Activated T-helper 2 cell treated with anti-CD3 and anti-CD28 coated beads, Interferon-gamma antibody, Interleukin-2, Interleukin-4, amounts not matched to agents 10 μg/mL and 5 μg/mL and 100 μg/mL, durations not matched to agents 14 hours and 24 hours and 36 hours (primary cell): ENCODE data around the gene NR3C1. TPM values are rescaled to one million over a fixed set of nuclear protein-coding genes. Genes with fewer than 3 reads are reported as not detected.

Source experiments
- DNase-seq: peaks from one replicate; pipeline ENCODE4 v3.0.0; 2021; ENCODE audit warnings: low spot score
- H3K27ac Mint-ChIP-seq: one replicate; pipeline ENCODE4 v1.8.0; 2021; ENCODE audit warnings: mixed read lengths
- H3K27me3 Mint-ChIP-seq: one replicate; pipeline ENCODE4 v1.8.0; 2021; ENCODE audit warnings: low read depth, mixed read lengths
- H3K36me3 Mint-ChIP-seq: one replicate; pipeline ENCODE4 v1.8.0; 2021; ENCODE audit warnings: low read depth, mixed read lengths
- H3K4me1 Mint-ChIP-seq: one replicate; pipeline ENCODE4 v1.8.0; 2021; ENCODE audit warnings: low read depth, mixed read lengths
- H3K4me3 Mint-ChIP-seq: one replicate; pipeline ENCODE4 v1.8.0; 2021; ENCODE audit warnings: low read depth, mild to moderate bottlenecking, moderate library complexity, mixed read lengths
- H3K9me3 Mint-ChIP-seq: one replicate; pipeline ENCODE4 v1.8.0; 2021; ENCODE audit warnings: mixed read lengths
- intact Hi-C: fragments of 100-400 bp; cut with micrococcal nuclease; formaldehyde crosslinking; loops from one replicate; pipeline ENCODE4 v1.15.1; 2023
- total RNA-seq: library from RNA; stranded (reverse); gene quantifications from 2 replicates; pipeline ENCODE4 v1.2.3, GENCODE V29; 2022

Gene NR3C1
- total RNA-seq, 1 donor from 2014 or later: 51.3 TPM

GRCh38 chr5:143284521-143284920 lies 119.0 kb downstream of the NR3C1 start:
- Mint-ChIP-seq H3K27me3 (no peaks in the 10 kb centered on the region), H3K4me1 (no peaks in the 10 kb centered on the region), H3K9me3 (peaks cover 13% of the 10 kb centered on the region), H3K27ac (no peak overlapping the region), H3K4me3 (no peak overlapping the region), H3K36me3 (peaks cover 83% of the 10 kb centered on the region)
- no peak for DNase-seq
- intact Hi-C loops: no loop called here

- Mint-ChIP-seq H3K27me3 (no peaks in the 10 kb centered on the region), H3K36me3 (peaks cover 81% of the 10 kb centered on the region), H3K27ac (no peak overlapping the region), H3K4me1 (no peaks in the 10 kb centered on the region), H3K4me3 (no peak overlapping the region), H3K9me3 (peaks cover 13% of the 10 kb centered on the region)
- no peak for DNase-seq
- intact Hi-C loops: no loop called here
Observed at GRCh38 chr5:143284002-143284401, 119.5 kb downstream of the NR3C1 start.

DNA sequence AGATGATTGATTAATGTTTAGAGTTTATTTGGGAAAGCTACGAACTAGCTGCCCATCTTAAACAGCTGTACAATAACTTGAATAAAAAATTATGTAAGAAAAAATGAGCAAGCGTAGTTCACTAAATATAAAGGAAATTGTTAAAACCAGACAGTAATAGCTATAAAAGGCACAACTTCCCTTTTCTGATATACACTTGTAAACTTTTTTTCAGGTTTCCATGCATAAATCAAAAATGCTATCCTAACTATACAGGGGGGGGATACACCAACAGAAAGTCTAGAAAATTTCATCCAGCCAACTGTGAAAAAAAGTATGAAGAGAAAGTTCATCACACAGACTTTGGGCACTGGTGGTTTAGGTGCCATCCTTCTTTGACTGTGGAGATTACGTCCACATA lies 122.3 kb downstream of the NR3C1 start:
- DNase-seq: no peak
- Mint-ChIP-seq H3K9me3 (peaks cover 13% of the 10 kb centered on the region), H3K36me3 (peaks cover 75% of the 10 kb centered on the region), H3K27me3 (no peaks in the 10 kb centered on the region), H3K4me1 (peaks cover 2% of the 10 kb centered on the region), H3K4me3 (no peak overlapping the region), H3K27ac (no peak overlapping the region)
- intact Hi-C loops: no loop called here

DNA sequence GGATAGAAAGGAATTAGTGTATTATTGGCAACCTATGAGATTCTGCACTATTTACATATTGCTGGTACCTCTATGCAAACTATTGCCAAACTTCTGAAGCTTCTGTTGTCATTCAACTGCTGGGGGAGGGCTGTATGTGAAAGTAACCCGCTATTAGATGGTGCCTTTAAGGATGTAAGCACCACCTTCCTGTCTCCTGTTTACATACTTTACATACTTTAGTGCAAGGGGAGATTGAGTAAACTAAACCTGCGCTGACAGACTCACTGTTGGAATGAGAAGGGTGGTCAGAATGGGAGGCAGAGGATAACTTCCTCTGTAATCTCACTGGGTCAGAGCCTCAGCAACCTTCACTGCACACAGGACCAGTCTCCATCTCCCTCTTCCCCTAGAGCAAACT lies 123.8 kb downstream of the NR3C1 start:
- intact Hi-C loops: no loop called here
- no peak for DNase-seq
- H3K36me3 Mint-ChIP-seq: peaks cover 69% of the 10 kb centered on the region
- H3K4me3 Mint-ChIP-seq: no peak overlapping the region
- no peak overlapping the region for H3K27ac Mint-ChIP-seq
- H3K9me3 Mint-ChIP-seq: peaks cover 8% of the 10 kb centered on the region
- H3K27me3 Mint-ChIP-seq: no peaks in the 10 kb centered on the region
- H3K4me1 Mint-ChIP-seq: peaks cover 7% of the 10 kb centered on the region

- H3K4me1 Mint-ChIP-seq: peaks cover 7% of the 10 kb centered on the region
- no peaks in the 10 kb centered on the region for H3K9me3 Mint-ChIP-seq
- intact Hi-C loops: no loop called here
- no peak overlapping the region for H3K4me3 Mint-ChIP-seq
- no peak overlapping the region for H3K27ac Mint-ChIP-seq
- no peak for DNase-seq
- no peaks in the 10 kb centered on the region for H3K27me3 Mint-ChIP-seq
- peaks cover 48% of the 10 kb centered on the region for H3K36me3 Mint-ChIP-seq
Observed at GRCh38 chr5:143277536-143277935, 126.0 kb downstream of the NR3C1 start.

DNA sequence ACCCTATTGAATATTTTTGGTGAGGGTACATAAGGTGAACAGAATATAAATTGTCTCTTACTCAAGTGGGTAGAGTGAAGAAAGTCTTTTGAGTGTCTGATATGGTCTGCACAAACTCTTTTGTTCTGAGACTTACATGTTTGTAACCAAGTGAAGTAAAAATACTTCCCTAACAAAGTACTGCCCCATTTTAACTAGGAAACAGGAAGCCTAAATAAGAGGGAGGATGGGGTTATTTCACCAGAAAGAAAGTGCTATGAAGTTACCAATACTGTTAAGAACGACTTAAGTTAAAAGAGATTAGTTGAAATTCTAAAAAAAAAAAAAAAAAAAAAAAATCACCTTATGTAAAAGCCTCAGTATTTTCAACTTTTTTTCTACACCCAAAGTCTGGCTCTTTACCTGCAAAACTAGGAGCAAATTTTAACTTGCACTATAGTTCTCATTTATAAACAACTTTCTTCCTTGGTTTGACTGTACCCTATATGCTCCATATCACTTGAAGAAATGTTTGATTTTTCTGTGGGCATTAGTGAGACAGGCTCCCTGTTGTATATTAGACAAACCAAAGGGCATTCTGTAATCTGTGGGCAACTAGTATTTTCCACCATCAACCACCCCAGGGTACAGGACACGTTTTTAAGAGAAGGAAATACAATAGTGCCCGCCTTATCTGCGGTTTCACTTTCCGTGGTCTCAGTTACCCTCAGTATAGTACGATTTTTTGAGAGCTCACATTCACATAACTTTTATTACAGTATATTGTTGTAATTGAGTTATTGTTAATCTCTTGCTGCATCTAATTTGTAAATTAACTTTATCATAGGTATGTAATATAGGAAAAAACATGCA lies 127.7 kb downstream of the NR3C1 start:
- Mint-ChIP-seq H3K9me3 (no peaks in the 10 kb centered on the region), H3K27ac (no peak overlapping the region), H3K4me3 (no peak overlapping the region), H3K27me3 (no peaks in the 10 kb centered on the region), H3K4me1 (peaks cover 7% of the 10 kb centered on the region), H3K36me3 (peaks cover 34% of the 10 kb centered on the region)
- no peak for DNase-seq
- intact Hi-C loops: no loop called here

GRCh38 chr5:143274952-143275351 lies 128.5 kb downstream of the NR3C1 start:
- no peak overlapping the region for H3K27ac Mint-ChIP-seq
- H3K36me3 Mint-ChIP-seq: peaks cover 29% of the 10 kb centered on the region
- peaks cover 1% of the 10 kb centered on the region for H3K9me3 Mint-ChIP-seq
- DNase-seq: no peak
- no peak overlapping the region for H3K4me3 Mint-ChIP-seq
- intact Hi-C loops: no loop called here
- H3K4me1 Mint-ChIP-seq: peaks cover 7% of the 10 kb centered on the region
- no peaks in the 10 kb centered on the region for H3K27me3 Mint-ChIP-seq

- Mint-ChIP-seq H3K4me3 (no peak overlapping the region), H3K36me3 (peaks cover 12% of the 10 kb centered on the region), H3K27ac (no peak overlapping the region), H3K9me3 (peaks cover 29% of the 10 kb centered on the region), H3K27me3 (no peaks in the 10 kb centered on the region), H3K4me1 (peaks cover 7% of the 10 kb centered on the region)
- DNase-seq: no peak
- intact Hi-C loops: no loop called here
Observed at GRCh38 chr5:143271431-143271830, 132.1 kb downstream of the NR3C1 start.

GRCh38 chr5:143268388-143268787 lies 135.1 kb downstream of the NR3C1 start:
- Mint-ChIP-seq H3K4me1 (no peaks in the 10 kb centered on the region), H3K9me3 (peaks cover 42% of the 10 kb centered on the region), H3K27ac (no peak overlapping the region), H3K36me3 (peaks cover 10% of the 10 kb centered on the region), H3K4me3 (no peak overlapping the region), H3K27me3 (no peaks in the 10 kb centered on the region)
- intact Hi-C loops: no loop called here
- no peak for DNase-seq

- peaks cover 5% of the 10 kb centered on the region for H3K4me1 Mint-ChIP-seq
- no peaks in the 10 kb centered on the region for H3K27me3 Mint-ChIP-seq
- no peak overlapping the region for H3K27ac Mint-ChIP-seq
- H3K36me3 Mint-ChIP-seq: peaks cover 10% of the 10 kb centered on the region
- DNase-seq: no peak
- peaks cover 42% of the 10 kb centered on the region for H3K9me3 Mint-ChIP-seq
- intact Hi-C loops: no loop called here
- H3K4me3 Mint-ChIP-seq: no peak overlapping the region
Observed at GRCh38 chr5:143267186-143267585, 136.3 kb downstream of the NR3C1 start.

DNA sequence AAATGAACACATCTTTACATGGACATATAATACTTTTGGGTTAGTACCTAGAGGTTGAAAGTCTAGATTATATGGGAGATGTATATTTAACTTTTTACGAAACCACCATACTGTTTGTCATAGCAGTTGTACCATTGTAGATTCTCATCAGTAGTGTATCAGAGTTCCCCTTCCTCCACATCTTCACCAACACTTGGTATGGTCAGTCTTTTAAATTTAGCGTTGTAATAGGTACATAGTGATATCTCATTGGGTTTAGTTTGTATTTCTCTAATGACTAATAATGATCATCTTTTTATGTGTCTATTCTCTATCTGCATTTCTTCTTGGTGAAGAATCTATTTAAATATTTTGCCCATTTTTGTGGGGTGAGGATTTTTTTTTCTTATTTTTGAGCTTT lies 137.5 kb downstream of the NR3C1 start:
- peaks cover 16% of the 10 kb centered on the region for H3K4me1 Mint-ChIP-seq
- H3K27me3 Mint-ChIP-seq: no peaks in the 10 kb centered on the region
- H3K36me3 Mint-ChIP-seq: peaks cover 10% of the 10 kb centered on the region
- H3K4me3 Mint-ChIP-seq: no peak overlapping the region
- intact Hi-C loops: no loop called here
- peaks cover 48% of the 10 kb centered on the region for H3K9me3 Mint-ChIP-seq
- DNase-seq: no peak
- H3K27ac Mint-ChIP-seq: no peak overlapping the region

DNA sequence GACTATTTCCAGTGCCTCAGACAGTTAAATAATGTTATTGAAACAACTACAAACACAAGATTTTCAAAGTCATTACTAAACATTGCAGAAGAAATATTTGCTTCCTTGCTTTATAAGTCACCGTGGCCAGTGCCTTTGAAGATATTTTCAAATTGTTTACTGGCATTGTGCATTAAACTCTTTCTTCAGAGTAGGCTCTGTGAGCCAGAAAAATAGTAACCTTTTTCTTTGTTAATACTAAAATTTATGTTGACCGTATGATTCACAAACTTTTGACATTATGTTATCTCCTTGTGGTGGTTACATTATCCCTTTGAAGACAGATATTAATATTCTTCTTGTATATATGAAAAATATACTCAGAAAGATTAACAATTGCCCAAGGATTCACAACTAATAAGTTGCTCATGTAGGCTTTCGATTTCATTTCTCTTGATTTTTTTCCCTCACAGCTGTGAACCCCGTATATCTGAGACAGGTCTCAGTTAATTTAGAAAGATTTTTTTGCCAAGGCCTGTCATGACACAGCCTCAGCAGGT lies 140.1 kb downstream of the NR3C1 start:
- no peak for DNase-seq
- H3K4me1 Mint-ChIP-seq: peaks cover 25% of the 10 kb centered on the region
- H3K36me3 Mint-ChIP-seq: peaks cover 5% of the 10 kb centered on the region
- peaks cover 34% of the 10 kb centered on the region for H3K9me3 Mint-ChIP-seq
- no peaks in the 10 kb centered on the region for H3K27me3 Mint-ChIP-seq
- intact Hi-C loops: loop anchor here (5.0 kb wide), 1 partner anchor 196 kb away; no protein-coding TSS in a partner anchor
- no peak overlapping the region for H3K27ac Mint-ChIP-seq
- H3K4me3 Mint-ChIP-seq: no peak overlapping the region

- H3K4me3 Mint-ChIP-seq: no peak overlapping the region
- H3K4me1 Mint-ChIP-seq: peaks cover 25% of the 10 kb centered on the region
- H3K9me3 Mint-ChIP-seq: peaks cover 28% of the 10 kb centered on the region
- DNase-seq: no peak
- peaks cover 5% of the 10 kb centered on the region for H3K36me3 Mint-ChIP-seq
- H3K27me3 Mint-ChIP-seq: no peaks in the 10 kb centered on the region
- no peak overlapping the region for H3K27ac Mint-ChIP-seq
- intact Hi-C loops: loop anchor here (5.0 kb wide), 1 partner anchor 195 kb away; no protein-coding TSS in a partner anchor
Observed at GRCh38 chr5:143262393-143263174, 140.9 kb downstream of the NR3C1 start.
